KMS-11 (cell line): ENCODE data around the gene TBCEL.

Source experiments
- H2AFZ ChIP-seq: fragments of 200-600 bp; sonication (generic); 2 replicates; pipeline ENCODE4 v1.6.1; 2016; ENCODE audit warnings: antibody characterized with exemption, mixed run types, low read depth
- H3K27ac ChIP-seq: fragments of 200-600 bp; sonication (generic); 2 replicates; pipeline ENCODE4 v1.6.1; 2016; ENCODE audit warnings: mild to moderate bottlenecking, mixed run types
- H3K27me3 ChIP-seq: fragments of 200-600 bp; sonication (generic); 2 replicates; pipeline ENCODE4 v1.6.1; 2017; ENCODE audit warnings: mild to moderate bottlenecking, low read depth, mixed run types, moderate library complexity; ENCODE audit not compliant: insufficient read depth
- H3K36me3 ChIP-seq: fragments of 200-600 bp; sonication (generic); 2 replicates; pipeline ENCODE4 v1.6.1; 2017; ENCODE audit warnings: mild to moderate bottlenecking, mixed run types; ENCODE audit not compliant: insufficient read depth
- H3K4me1 ChIP-seq: fragments of 200-600 bp; sonication (generic); 2 replicates; pipeline ENCODE4 v1.6.1; 2016; ENCODE audit warnings: mild to moderate bottlenecking, low read depth, mixed run types; ENCODE audit not compliant: poor library complexity, severe bottlenecking
- H3K4me2 ChIP-seq: fragments of 200-600 bp; sonication (generic); 2 replicates; pipeline ENCODE4 v1.7.0; 2016; ENCODE audit warnings: mild to moderate bottlenecking, mixed run types
- H3K4me3 ChIP-seq: fragments of 200-600 bp; sonication (generic); IDR thresholded peaks from 2 replicates; pipeline ENCODE4 v1.6.1; 2017; ENCODE audit warnings: low read depth, low read length, mixed read lengths; ENCODE audit not compliant: insufficient read depth
- H3K79me2 ChIP-seq: fragments of 200-600 bp; sonication (generic); 2 replicates; pipeline ENCODE4 v1.6.1; 2016; ENCODE audit warnings: low read depth, mixed run types; ENCODE audit not compliant: insufficient read depth
- H3K9ac ChIP-seq: fragments of 200-600 bp; sonication (generic); 2 replicates; pipeline ENCODE4 v1.6.1; 2016; ENCODE audit warnings: mild to moderate bottlenecking, mixed run types
- H4K20me1 ChIP-seq: fragments of 200-600 bp; sonication (generic); 2 replicates; pipeline ENCODE4 v1.6.1; 2016; ENCODE audit warnings: mild to moderate bottlenecking, mixed run types; ENCODE audit not compliant: insufficient read depth
- TF ChIP-seq, protein P1 (sequence below): fragments of 200-600 bp; sonication (generic); conservative IDR thresholded peaks from 2 replicates; pipeline ENCODE4 v1.6.1; 2017; ENCODE audit warnings: low read depth, mild to moderate bottlenecking, antibody characterized with exemption, low read length, moderate library complexity, mixed read lengths

TBCEL gene

DNA sequence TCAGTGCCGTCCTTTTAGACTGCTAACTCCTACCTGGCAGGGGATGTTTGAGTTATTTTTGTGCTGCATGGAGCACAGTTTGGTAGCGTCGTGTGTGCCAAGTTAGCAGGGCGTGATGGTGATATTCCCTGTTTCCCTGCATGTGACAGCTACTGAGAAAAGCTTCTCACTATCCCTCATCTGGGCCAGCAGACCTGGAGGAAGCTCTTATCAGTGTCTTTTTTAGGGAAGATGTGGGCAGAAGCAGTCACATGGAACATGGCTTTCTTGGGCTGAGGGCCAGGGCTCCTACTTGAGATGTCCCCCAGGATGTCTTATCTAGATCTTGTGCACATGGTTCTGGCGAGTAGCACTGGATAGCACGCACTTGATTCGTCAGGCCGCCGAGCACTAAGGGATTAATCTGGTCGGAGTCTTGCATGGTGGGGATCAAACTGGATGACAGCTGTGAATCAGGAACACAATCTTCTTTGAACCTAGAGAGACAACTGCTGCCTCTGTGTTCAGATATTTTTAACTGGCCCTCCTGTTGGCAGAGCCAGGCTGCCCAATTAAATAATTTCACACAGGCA is 110.9 kb downstream of the TBCEL start:
- no peak overlapping the region for H3K9ac ChIP-seq
- H3K79me2 ChIP-seq: no peaks in the 10 kb centered on the region
- TF ChIP-seq, protein P1, sequence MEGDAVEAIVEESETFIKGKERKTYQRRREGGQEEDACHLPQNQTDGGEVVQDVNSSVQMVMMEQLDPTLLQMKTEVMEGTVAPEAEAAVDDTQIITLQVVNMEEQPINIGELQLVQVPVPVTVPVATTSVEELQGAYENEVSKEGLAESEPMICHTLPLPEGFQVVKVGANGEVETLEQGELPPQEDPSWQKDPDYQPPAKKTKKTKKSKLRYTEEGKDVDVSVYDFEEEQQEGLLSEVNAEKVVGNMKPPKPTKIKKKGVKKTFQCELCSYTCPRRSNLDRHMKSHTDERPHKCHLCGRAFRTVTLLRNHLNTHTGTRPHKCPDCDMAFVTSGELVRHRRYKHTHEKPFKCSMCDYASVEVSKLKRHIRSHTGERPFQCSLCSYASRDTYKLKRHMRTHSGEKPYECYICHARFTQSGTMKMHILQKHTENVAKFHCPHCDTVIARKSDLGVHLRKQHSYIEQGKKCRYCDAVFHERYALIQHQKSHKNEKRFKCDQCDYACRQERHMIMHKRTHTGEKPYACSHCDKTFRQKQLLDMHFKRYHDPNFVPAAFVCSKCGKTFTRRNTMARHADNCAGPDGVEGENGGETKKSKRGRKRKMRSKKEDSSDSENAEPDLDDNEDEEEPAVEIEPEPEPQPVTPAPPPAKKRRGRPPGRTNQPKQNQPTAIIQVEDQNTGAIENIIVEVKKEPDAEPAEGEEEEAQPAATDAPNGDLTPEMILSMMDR: no peak
- H3K4me3 ChIP-seq: no peak overlapping the region
- no peak overlapping the region for H3K4me2 ChIP-seq
- no peaks in the 10 kb centered on the region for H3K27me3 ChIP-seq
- no peaks in the 10 kb centered on the region for H3K36me3 ChIP-seq
- H2AFZ ChIP-seq: no peak overlapping the region
- H3K27ac ChIP-seq: no peak overlapping the region
- no peaks in the 10 kb centered on the region for H3K4me1 ChIP-seq
- no peaks in the 10 kb centered on the region for H4K20me1 ChIP-seq

DNA sequence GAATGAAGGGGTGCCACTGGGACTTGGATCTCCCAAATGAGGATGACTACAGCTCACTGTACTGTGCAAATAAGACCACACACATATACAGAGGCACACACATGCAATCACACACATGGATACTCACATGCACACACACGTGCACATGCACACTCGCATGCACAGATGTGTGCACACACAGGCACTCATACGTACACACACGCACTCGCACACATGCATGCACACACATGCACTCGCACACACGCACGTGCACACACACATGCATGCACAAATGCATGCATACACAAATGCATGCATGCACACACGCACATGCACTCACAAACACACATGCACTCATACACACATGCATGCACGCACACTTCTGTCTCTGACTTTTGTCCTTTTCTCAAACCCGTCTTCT is 113.1 kb downstream of the TBCEL start:
- no peaks in the 10 kb centered on the region for H3K36me3 ChIP-seq
- H3K4me2 ChIP-seq: no peak overlapping the region
- TF ChIP-seq, protein P1: no peak
- no peak overlapping the region for H3K9ac ChIP-seq
- no peak overlapping the region for H3K4me3 ChIP-seq
- H3K79me2 ChIP-seq: no peaks in the 10 kb centered on the region
- no peak overlapping the region for H3K27ac ChIP-seq
- H2AFZ ChIP-seq: no peak overlapping the region
- H3K27me3 ChIP-seq: no peaks in the 10 kb centered on the region
- no peaks in the 10 kb centered on the region for H4K20me1 ChIP-seq
- no peaks in the 10 kb centered on the region for H3K4me1 ChIP-seq

- Histone ChIP-seq H3K36me3 (no peaks in the 10 kb centered on the region), H4K20me1 (no peaks in the 10 kb centered on the region), H3K4me1 (no peaks in the 10 kb centered on the region), H3K27me3 (no peaks in the 10 kb centered on the region), H3K4me2 (no peak overlapping the region), H2AFZ (no peak overlapping the region), H3K4me3 (no peak overlapping the region), H3K79me2 (no peaks in the 10 kb centered on the region), H3K27ac (no peak overlapping the region), H3K9ac (no peak overlapping the region)
- TF ChIP-seq, protein P1: no peak
These were observed 114.4 kb downstream of the TBCEL start for GRCh38 chr11:121138259-121138658.

- Histone ChIP-seq H3K36me3 (no peaks in the 10 kb centered on the region), H4K20me1 (no peaks in the 10 kb centered on the region), H3K9ac (no peak overlapping the region), H2AFZ (no peak overlapping the region), H3K27me3 (no peaks in the 10 kb centered on the region), H3K4me2 (no peak overlapping the region), H3K79me2 (no peaks in the 10 kb centered on the region), H3K4me3 (no peak overlapping the region), H3K4me1 (no peaks in the 10 kb centered on the region), H3K27ac (no peak overlapping the region)
- TF ChIP-seq, protein P1: no peak
These were observed 116.5 kb downstream of the TBCEL start for GRCh38 chr11:121140369-121140768.
